Activated CD4-positive, alpha-beta T cell treated with anti-CD3 and anti-CD28 coated beads, Interleukin-2, Interleukin-4, amounts not matched to agents 100 ng/mL and 50 ng/mL, durations not matched to agents 16 hours and 8 hours (primary cell): ENCODE measurements around the gene NPW.
A peak's percentile ranks its signal among the peaks of the same experiment; 100 is the strongest.

Source experiments
- DNase-seq: peaks from one replicate; pipeline ENCODE4 v3.0.0-alpha.2; 2020; ENCODE audit warnings: low spot score

The NPW gene

GRCh38 chr16:1984347-1985225 lies 35.0 kb upstream of the NPW start:
- DNase-seq = no peak

GRCh38 chr16:1985466-1986150 lies 34.0 kb upstream of the NPW start:
- no peak for DNase-seq

GRCh38 chr16:1987198-1987597 lies 32.4 kb upstream of the NPW start:
- no peak for DNase-seq

GRCh38 chr16:1989209-1990100 lies 30.1 kb upstream of the NPW start, which contains the start of gene SYNGR3:
Gene SYNGR3 (plus strand): TSS chr16:1989970. CDS start chr16:1990103, 133 bp downstream.
- no peak for DNase-seq

- no peak for DNase-seq
These were observed 29.6 kb upstream of the NPW start for GRCh38 chr16:1990101-1990350.

- no peak for DNase-seq
These were observed 29.0 kb upstream of the NPW start for GRCh38 chr16:1990351-1991134.

GRCh38 chr16:1991135-1991551 lies 28.4 kb upstream of the NPW start:
- no peak for DNase-seq

- no peak for DNase-seq
These were observed 28.0 kb upstream of the NPW start for GRCh38 chr16:1991588-1991947.

- peak; percentile 98 for DNase-seq
These were observed 27.5 kb upstream of the NPW start for GRCh38 chr16:1991948-1992703.

GRCh38 chr16:1992704-1993317 lies 26.8 kb upstream of the NPW start:
- no peak for DNase-seq

GRCh38 chr16:1993731-1994131 lies 25.9 kb upstream of the NPW start:
- DNase-seq = peak; percentile 62

- DNase-seq = no peak
These were observed 21.9 kb upstream of the NPW start for GRCh38 chr16:1997494-1998359.

GRCh38 chr16:1998360-1998835 lies 21.2 kb upstream of the NPW start:
- no peak for DNase-seq

GRCh38 chr16:1998852-1999801 lies 20.5 kb upstream of the NPW start:
- DNase-seq = no peak

GRCh38 chr16:1999866-2000514 lies 19.6 kb upstream of the NPW start:
- DNase-seq = no peak

- DNase-seq = no peak
These were observed 18.6 kb upstream of the NPW start for GRCh38 chr16:2001035-2001434.

GRCh38 chr16:2001456-2002355 lies 17.9 kb upstream of the NPW start:
- DNase-seq = no peak
